Stimulated activated CD8-positive, alpha-beta memory T cell treated with anti-CD3 and anti-CD28 coated beads, Interleukin-7, amount 100 ng/mL, for 48 hours (primary cell): ENCODE results near the gene PNO1.

ENCODE experiments used
- DNase-seq, 2 donors: peaks; one replicate each; pipeline ENCODE4 v3.0.0-alpha.2; 2020; ENCODE audit warnings: low read depth in 1 of 2; ENCODE audit errors: extremely low read depth in 1 of 2

PNO1 gene

DNA sequence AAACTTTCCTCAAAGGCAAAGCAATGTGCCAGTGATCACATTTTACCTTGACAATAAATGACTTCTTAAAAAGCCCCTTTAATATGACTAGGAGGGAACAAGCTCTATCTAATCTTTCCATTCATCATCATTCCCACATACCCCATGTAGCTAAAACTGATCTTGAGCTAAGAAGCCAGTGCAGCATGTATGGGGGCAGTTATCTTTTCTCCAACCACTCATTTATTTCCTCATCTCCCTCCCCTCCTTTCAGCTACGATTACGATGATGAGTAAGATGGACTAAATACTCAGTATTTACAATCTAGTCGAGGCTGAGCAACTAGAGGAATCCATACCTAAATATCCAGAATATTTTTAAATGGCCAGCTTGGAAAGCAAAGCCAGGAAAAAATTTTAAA, 35.5 kb downstream of the PNO1 start:
- DNase-seq = no peak

DNA sequence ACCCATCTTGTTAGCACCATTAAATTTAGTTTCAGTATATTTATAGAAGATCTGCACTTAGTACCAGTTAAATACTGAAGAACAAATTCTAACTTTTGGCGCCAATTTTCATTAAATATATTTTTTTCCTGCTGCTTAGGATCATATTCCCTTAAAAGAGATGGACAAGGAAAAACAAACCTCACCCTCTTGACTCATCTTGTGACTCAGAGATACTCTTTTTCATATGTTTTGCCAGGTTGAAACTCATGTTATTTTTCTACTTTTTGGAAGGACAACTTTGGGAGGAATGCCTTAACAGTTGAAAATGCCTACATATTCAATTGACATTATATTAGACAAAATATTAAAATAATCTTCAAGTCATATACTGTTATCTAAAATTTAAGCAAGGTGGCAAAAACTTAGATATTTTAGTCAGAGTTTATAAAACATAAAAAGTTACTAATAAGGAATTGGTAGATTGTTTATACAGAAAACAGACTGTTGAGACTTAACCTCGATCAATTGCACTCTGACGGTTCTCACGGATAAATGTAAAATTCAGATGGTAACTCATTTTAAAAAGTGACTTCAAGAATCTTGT, 36.2 kb downstream of the PNO1 start:
- DNase-seq = no peak

DNA sequence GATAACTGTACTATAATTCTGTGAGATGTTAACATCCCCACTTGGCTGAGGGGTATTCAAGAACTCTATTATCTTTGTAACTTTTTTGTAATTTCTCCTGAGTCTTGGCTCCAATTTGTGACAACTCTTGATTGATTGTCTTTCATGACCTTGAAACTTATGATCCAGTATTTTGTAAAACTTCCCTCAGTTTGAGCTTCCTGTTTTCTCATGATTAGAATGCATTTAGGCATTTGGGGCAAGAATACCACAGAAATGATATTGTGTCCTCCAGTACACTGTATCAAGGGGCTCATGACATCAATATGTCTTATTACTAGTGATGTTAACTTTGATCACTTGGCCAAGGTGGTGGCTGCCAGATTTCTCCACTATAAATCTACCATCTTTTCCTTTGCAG, 37.4 kb downstream of the PNO1 start:
- DNase-seq = no peak

DNA sequence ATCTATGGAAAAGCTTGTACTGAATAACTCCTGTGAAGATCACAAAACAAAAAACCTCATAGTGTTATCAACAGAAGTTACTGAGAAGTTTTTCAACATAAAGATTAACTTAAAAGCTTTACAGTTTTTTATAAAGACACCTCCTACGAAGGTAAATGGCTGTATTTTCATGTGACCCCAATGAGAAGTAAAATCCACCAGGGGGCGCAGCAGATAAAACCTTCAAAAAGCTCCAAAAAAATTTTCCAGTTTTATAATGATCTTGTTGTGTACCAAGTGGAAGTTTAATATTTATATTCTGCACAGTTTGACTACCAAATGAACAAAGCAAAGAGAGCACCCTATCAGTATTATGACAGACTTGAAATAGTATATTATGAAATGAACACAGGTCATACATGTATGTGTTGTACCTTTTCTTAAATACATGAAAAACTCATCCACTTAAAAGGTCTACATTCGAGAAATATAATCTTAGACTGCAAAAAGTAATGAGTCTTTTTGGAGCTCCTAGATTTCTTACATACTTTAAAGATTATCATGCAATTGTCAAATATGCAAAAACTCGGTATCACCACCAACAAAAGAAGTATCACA, 38.5 kb downstream of the PNO1 start:
- DNase-seq = no peak

DNA sequence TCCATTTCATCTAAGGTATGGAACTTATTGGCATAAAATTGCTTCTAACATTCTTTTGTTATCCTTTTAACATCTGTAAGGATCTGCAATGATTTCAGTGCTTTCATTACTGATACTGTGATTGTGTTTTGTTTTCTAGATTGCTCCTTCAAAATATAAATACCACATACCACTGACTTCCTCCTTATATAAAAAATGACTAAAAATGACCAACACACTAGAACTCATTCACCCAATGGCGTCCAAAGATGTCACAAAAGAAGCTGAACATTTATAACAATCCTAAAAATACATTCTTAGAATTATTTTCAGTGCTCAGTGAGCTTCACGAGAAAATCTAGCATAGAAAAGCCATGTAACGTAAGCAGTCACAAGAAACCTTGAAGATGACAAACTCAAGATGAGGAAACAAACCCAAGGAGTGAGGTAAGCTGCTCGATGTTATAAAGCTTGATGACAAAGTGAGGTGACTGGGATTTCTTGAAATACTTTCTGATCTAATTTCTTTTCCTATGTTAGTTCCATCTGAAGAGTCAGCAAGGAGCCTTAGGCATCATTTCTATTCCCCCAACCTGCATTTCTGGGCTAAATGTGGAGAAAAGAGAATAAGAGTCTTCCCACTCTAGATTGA, 42.6 kb downstream of the PNO1 start:
- no peak for DNase-seq

DNA sequence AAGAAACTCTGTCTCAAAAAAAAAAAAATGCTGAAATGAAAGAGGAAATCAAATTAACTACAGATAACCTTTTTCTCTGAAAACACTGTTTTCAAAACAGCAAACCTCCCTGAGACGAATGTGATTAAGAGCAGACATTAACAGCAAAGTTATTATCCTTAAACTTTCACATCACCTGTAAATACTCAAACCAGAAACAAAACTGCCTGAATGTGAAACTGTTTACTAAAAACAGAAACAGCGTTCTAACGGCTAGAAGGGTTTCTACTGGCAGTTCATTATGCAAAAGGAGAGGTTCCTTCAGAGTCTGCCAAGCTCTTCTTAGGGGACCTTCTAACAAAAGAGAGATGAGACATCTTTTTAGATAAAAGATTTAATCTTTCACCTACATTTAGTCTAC, 45.9 kb downstream of the PNO1 start:
- no peak for DNase-seq

DNA sequence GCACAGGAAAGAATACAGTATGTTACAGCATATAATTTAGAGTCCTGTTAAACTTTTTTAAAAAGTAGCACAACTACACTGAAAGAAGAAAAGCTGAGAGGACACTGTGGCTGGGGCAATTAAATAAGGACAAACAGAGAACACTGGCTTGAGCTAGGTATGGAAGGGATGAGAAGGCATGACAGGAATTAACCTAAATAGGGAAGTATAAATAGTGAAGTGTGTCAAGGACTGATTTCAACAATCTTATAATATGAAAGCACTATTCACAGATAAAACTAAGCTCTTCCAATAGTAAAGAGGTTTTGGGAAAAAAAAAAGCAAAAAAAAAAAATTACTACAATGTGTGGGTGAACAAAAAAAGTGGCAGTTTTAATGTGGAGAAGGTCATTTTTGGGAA, 49.1 kb downstream of the PNO1 start:
- DNase-seq = no peak

DNA sequence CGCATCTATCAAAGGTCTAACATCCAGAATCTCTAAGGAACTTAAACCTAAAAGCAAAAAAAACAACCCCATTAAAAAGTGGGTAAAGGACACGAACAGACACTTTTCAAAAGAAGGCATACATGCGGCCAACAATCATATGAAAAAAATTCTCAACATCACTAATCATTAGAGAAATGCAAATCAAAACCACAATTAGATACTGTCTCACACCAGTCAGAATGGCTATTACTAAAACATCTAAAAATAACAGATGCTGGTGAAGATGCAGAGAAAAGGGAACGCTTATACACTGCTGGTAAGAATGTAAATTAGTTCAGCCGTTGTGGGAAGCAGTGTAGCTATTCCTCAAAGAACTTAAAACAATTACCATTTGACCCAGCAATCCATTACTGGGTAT, 56.7 kb downstream of the PNO1 start:
- no peak for DNase-seq

DNA sequence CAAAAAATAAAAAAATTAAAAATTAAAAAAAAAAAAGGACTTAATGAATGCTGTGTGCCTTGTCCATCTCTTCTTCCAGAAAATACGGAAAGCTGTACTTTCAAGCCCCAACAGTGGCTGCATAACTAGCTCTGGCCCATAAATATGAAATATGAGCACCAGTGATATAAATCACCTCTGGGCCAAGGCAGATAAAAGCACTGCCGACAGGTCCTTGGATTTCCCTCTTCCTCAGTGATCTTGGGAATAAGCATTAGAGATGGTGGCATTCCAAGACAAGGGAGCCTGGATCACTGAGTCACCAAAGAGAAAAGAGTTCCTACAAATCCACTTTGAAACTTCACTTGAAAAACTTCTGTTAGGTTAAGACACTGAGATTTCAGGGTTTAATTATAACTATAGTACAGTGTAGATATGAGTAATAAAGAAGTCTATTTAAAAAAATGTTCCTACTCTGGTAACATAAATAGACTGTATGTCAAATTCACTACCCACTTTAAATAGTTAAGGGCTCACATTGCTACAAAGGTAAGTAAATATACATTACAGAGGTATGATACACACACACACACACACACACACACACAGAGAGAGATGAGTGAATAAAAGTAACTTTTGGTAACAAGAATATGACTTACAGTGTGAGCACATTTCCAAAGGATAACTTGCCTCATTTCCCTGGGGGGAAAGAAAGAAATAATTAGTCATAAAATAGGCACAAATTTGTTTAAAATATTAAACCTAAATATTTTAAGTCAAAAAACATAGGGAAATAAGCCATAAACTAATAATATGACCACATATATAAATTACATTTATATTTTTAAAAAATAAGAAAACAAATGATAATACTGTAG, 59.0 kb downstream of the PNO1 start:
- no peak for DNase-seq

DNA sequence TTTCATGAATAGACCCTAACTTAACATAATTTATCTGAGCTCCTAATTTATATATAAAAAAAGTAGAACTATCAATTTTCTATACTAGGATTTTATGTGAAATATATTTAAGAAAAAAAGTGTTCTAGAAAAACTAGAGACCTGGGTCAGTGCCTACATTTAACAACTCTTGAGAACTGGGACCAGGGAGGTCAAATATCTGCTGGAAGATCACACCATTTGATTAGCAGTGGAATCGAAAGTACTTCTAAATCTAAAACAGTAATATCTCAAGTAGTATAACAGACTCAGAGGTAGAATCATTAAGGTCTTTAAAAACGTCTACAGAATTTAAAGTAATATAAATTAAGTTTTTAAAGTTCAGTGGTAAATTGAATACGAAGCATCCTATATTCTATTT, 60.0 kb downstream of the PNO1 start:
- DNase-seq = no peak

DNA sequence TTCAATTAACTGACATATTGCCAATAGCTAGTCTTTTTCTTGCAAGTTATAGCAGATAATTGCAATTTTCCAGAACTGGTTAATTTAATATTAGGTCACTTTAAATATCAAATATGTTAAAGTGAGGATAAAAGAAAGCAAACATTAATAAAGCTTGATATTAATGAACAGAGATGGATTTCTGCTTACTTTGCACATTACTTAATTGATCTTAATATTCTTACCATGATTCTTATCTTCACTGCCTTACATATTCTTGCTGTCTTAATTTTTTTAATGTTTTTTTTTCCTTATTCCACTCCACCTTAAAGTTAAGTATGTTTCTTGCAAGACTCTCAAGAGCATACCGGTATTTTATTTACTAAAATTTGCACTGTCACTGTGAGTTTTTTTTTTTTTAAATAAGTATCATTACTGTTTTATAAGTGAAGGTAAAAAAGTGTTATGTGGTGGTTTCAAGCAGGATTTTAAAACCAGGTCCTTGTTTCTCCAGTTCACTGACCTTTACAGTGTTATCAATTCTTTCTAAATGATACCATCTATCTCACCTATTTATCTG, 60.7 kb downstream of the PNO1 start:
- no peak for DNase-seq

DNA sequence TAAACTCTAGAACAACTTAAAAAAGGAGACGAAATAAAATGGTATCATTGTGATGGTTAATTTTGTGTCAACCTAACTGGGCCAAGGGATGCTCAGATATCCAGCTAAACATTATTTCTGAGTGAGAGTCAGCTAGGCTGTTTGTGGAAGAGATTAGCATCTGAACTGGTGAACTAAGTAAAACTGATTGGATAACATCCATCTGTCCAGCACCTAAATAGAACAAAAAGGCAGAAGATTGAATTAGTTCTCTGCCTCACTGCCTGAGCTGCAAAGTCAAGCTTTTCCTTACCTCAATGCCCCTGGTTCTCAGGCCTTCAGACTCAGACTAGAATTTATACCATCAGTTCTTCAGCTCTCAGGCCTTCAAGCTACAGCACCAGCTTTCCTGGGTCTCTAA, 64.6 kb downstream of the PNO1 start:
- DNase-seq = no peak

DNA sequence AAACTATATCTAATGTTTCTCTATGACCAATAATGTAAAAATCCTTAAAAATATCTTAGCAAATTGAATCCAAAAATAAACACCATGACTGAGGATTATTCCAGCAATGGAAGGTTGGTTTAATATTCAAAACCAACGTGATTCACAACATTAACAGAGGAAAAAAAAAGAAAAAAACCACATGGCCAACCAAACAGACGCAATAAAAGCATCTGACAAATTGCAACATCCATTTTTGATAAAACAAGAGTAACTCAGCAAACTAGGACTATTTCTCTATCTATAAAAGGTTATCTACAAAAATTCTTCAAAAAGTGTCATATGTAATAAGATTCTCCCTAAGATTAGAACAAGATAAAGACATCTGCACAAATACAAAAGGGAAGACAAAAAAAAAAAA, 65.7 kb downstream of the PNO1 start:
- DNase-seq = no peak

DNA sequence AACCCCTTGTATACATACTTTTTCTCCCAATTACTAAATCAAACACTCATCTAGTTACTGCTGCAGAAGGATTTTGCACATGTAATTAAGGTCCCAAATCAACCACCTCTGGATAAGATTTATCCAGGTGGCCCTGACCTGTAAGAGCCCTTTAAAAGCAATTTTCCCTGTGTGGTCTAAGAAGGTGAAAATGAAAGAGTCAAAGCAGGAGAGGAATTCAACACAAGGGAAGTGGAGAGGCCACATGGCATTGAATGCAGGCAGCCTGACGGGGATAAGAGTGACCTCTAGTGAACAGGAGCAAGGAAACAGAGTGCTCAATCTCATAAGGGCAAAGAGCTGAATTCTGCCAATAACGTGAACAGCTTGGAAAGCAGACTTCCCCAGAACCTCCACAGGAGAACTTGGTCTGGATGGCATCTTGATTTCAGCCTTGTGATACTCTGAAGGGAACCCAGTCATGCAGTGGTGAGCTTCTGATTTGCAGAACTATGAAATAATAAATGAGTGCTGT, 67.5 kb downstream of the PNO1 start:
- no peak for DNase-seq
